A549 (cell line): ENCODE data around the gene CLSTN1.

Source experiments
- POLR2A ChIP-seq: IDR thresholded peaks from 2 replicates; pipeline ENCODE4 v1.6.1; 2012; ENCODE audit warnings: mild to moderate bottlenecking, low read length
- TF ChIP-seq, protein P1 (sequence below): fragments of >200 bp; sonication (Bioruptor Twin); formaldehyde crosslinking; IDR thresholded peaks from 3 replicates; pipeline ENCODE4 v1.6.1; 2016

DNA sequence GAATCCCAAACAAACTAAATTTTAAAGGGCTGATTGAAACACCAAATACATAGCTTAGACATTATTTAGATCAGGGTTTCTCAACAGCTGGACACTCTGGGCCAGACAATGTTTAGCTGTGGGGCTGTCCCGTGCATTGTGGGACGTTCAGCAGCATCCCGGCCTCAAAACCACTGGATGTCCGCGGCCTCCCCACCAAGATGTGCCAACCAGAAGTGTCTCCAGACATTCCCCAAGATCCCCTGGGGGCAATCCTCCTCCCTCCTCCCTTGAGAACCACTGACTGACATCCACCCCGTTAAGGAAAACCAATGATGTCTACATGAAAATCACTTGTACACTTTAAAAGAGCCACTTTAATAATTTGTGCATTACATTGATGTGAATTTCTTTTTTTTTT lies 38.4 kb downstream of the CLSTN1 start:
- TF ChIP-seq POLR2A, result no peak
- TF ChIP-seq, protein P1, sequence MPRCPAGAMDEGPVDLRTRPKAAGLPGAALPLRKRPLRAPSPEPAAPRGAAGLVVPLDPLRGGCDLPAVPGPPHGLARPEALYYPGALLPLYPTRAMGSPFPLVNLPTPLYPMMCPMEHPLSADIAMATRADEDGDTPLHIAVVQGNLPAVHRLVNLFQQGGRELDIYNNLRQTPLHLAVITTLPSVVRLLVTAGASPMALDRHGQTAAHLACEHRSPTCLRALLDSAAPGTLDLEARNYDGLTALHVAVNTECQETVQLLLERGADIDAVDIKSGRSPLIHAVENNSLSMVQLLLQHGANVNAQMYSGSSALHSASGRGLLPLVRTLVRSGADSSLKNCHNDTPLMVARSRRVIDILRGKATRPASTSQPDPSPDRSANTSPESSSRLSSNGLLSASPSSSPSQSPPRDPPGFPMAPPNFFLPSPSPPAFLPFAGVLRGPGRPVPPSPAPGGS, result no peak
